Neural crest cell (in vitro differentiated cells): ENCODE data around the gene ZC2HC1B. TPM values are rescaled to one million over a fixed set of nuclear protein-coding genes. Genes with fewer than 3 reads are reported as not detected.

Source experiments
- DNase-seq: peaks from one replicate; pipeline ENCODE4 v3.0.0; 2021; ENCODE audit warnings: low read depth, mixed read lengths, low spot score
- H3K27ac Mint-ChIP-seq: one replicate; pipeline ENCODE4 v1.8.0; 2021; ENCODE audit warnings: mild to moderate bottlenecking, mixed read lengths; ENCODE audit not compliant: unreplicated experiment
- H3K27me3 Mint-ChIP-seq: 2 replicates; pipeline ENCODE4 v1.8.0; 2021; ENCODE audit warnings: low read depth, mild to moderate bottlenecking, mixed read lengths
- H3K36me3 Mint-ChIP-seq: 2 replicates; pipeline ENCODE4 v1.8.0; 2021; ENCODE audit warnings: low read depth, mild to moderate bottlenecking, mixed read lengths
- H3K4me1 Mint-ChIP-seq: 2 replicates; pipeline ENCODE4 v1.8.0; 2021; ENCODE audit warnings: mixed read lengths
- H3K4me3 Mint-ChIP-seq: one replicate; pipeline ENCODE4 v1.8.0; 2021; ENCODE audit warnings: mild to moderate bottlenecking, mixed read lengths
- H3K9me3 Mint-ChIP-seq: 2 replicates; pipeline ENCODE4 v1.8.0; 2021; ENCODE audit warnings: mixed read lengths
- CTCF ChIP-seq: fragments of 200-600 bp; sonication (generic); conservative IDR thresholded peaks from 2 replicates; pipeline ENCODE4 v1.5.0; 2021; ENCODE audit warnings: antibody characterized with exemption, mild to moderate bottlenecking
- total RNA-seq: library from RNA; stranded (reverse); gene quantifications from 2 replicates; pipeline ENCODE4 v1.2.1, GENCODE V29; 2021

Gene ZC2HC1B
- total RNA-seq, 1 donor from 2014 or later: not detected

- no peaks in the 10 kb centered on the region for H3K9me3 Mint-ChIP-seq
- H3K27me3 Mint-ChIP-seq: no peaks in the 10 kb centered on the region
- peaks cover 4% of the 10 kb centered on the region for H3K4me1 Mint-ChIP-seq
- TF ChIP-seq CTCF: no peak
- no peak overlapping the region for H3K27ac Mint-ChIP-seq
- no peak for DNase-seq
- H3K4me3 Mint-ChIP-seq: no peak overlapping the region
- peaks cover 9% of the 10 kb centered on the region for H3K36me3 Mint-ChIP-seq
Observed at GRCh38 chr6:143948208-143948607, 83.9 kb downstream of the ZC2HC1B start.

- Mint-ChIP-seq H3K27me3 (no peaks in the 10 kb centered on the region), H3K36me3 (peaks cover 9% of the 10 kb centered on the region), H3K27ac (no peak overlapping the region), H3K9me3 (no peaks in the 10 kb centered on the region), H3K4me3 (no peak overlapping the region), H3K4me1 (no peaks in the 10 kb centered on the region)
- TF ChIP-seq CTCF: no peak
- no peak for DNase-seq
Observed at GRCh38 chr6:143949535-143949934, 85.3 kb downstream of the ZC2HC1B start.

GRCh38 chr6:143949962-143950361 is 85.7 kb downstream of the ZC2HC1B start:
- H3K36me3 Mint-ChIP-seq: peaks cover 9% of the 10 kb centered on the region
- TF ChIP-seq CTCF: no peak
- H3K9me3 Mint-ChIP-seq: no peaks in the 10 kb centered on the region
- DNase-seq: no peak
- H3K4me3 Mint-ChIP-seq: no peak overlapping the region
- H3K27ac Mint-ChIP-seq: no peak overlapping the region
- H3K4me1 Mint-ChIP-seq: no peaks in the 10 kb centered on the region
- no peaks in the 10 kb centered on the region for H3K27me3 Mint-ChIP-seq

- Mint-ChIP-seq H3K36me3 (peaks cover 9% of the 10 kb centered on the region), H3K9me3 (no peaks in the 10 kb centered on the region), H3K4me3 (no peak overlapping the region), H3K27ac (no peak overlapping the region), H3K27me3 (no peaks in the 10 kb centered on the region), H3K4me1 (no peaks in the 10 kb centered on the region)
- TF ChIP-seq CTCF: no peak
- DNase-seq: no peak
Observed at GRCh38 chr6:143950875-143951274, 86.6 kb downstream of the ZC2HC1B start.

GRCh38 chr6:143952060-143952778 is 87.9 kb downstream of the ZC2HC1B start:
- Mint-ChIP-seq H3K27me3 (no peaks in the 10 kb centered on the region), H3K4me3 (no peak overlapping the region), H3K36me3 (peaks cover 7% of the 10 kb centered on the region), H3K4me1 (peaks cover 1% of the 10 kb centered on the region), H3K9me3 (no peaks in the 10 kb centered on the region), H3K27ac (no peak overlapping the region)
- TF ChIP-seq CTCF: no peak
- DNase-seq: no peak
